NT2/D1 (cell line): ENCODE results near the gene PDE1C.

Source experiments
- SUZ12 ChIP-seq: IDR thresholded peaks from 2 replicates; pipeline ENCODE4 v1.6.1; 2011; ENCODE audit not compliant: insufficient read length, insufficient read depth; ENCODE audit errors: extremely low read depth
- YY1 ChIP-seq: IDR thresholded peaks from 2 replicates; pipeline ENCODE4 v1.6.1; 2011; ENCODE audit not compliant: insufficient read length, insufficient read depth
- ZNF274 ChIP-seq: IDR thresholded peaks from 2 replicates; pipeline ENCODE4 v1.6.1; 2011; ENCODE audit warnings: mild to moderate bottlenecking, low read depth, low read length

DNA sequence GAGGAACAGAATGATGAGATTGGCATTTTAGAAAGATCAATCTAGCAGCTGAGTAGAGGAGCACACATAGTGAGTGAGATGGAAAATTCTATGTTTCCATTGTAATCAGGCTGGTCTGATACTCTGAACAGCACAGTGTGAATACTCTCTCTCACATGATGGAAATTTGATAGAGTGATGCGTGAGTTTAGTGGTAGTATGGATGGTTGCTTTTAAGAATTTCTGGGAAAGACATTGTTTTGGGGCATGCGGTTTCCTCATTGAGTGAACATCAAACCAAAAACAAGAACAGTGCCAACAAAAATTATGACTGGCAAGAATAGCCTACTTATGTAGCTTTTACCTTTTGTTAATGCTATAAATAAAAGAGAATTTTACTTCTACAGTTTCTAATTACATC, 183.2 kb downstream of the PDE1C start:
- TF ChIP-seq YY1 = no peak
- no peak for TF ChIP-seq SUZ12
- TF ChIP-seq ZNF274 = no peak
